ENCODE data around the gene STX10. TPM values are rescaled to one million over a fixed set of nuclear protein-coding genes. Genes with fewer than 3 reads are reported as not detected.

Gene STX10
- total RNA-seq, 1 experiment from 2014 or later, result 56.9 TPM

GRCh38 chr19:13190781-13191540 lies 40.8 kb upstream of the STX10 start (continued):
- no peak for TF ChIP-seq ATF2 (CRISPR knock-in tag; IDR thresholded peaks at IDR 0.05; ENCODE audit: borderline replicate concordance, low read depth)
- TF ChIP-seq ATF3 (CRISPR knock-in tag; conservative IDR thresholded peaks at IDR 0.05), result no peak
- TF ChIP-seq IRF1 (CRISPR knock-in tag; IDR thresholded peaks at IDR 0.05), result no peak
- TF ChIP-seq ZNF138 (CRISPR knock-in tag; conservative IDR thresholded peaks at IDR 0.05), result no peak
- no peak for TF ChIP-seq KAT7 (CRISPR knock-in tag; IDR thresholded peaks at IDR 0.05; ENCODE audit: borderline replicate concordance)

GRCh38 chr19:13189600-13189999 lies 39.4 kb upstream of the STX10 start:
- Mint-ChIP-seq H3K4me1 (peaks cover 4% of the 10 kb centered on the region; the same call in 1 of the 2 replicates), H3K36me3 (no peaks in the 10 kb centered on the region), H3K27me3 (ENCODE audit: low read depth) (no peaks in the 10 kb centered on the region), H3K4me3 (no peak overlapping the region), H3K9me3 (0 out of 2 replicates have a peak, but pooled peaks cover 3% of the 10 kb centered on the region), H3K27ac (no peak overlapping the region; the same call in 1 of the 2 replicates)
- TF ChIP-seq CREM (CRISPR knock-in tag; IDR thresholded peaks at IDR 0.05) (no peak), ERG (CRISPR knock-in tag; IDR thresholded peaks at IDR 0.05) (no peak), EMX1 (CRISPR knock-in tag; IDR thresholded peaks at IDR 0.05) (no peak), MLX (CRISPR knock-in tag; IDR thresholded peaks at IDR 0.05) (no peak), NR3C1 (CRISPR knock-in tag; conservative IDR thresholded peaks at IDR 0.05; ENCODE audit: low read depth) (no peak), OVOL2 (CRISPR knock-in tag; IDR thresholded peaks at IDR 0.05; ENCODE audit: borderline replicate concordance) (no peak), SMAD4 (CRISPR knock-in tag; IDR thresholded peaks at IDR 0.05) (no peak), ZNF532 (CRISPR knock-in tag; IDR thresholded peaks at IDR 0.05; ENCODE audit: borderline replicate concordance) (no peak), USF2 (CRISPR knock-in tag; IDR thresholded peaks at IDR 0.05) (no peak), ATF1 (CRISPR knock-in tag; IDR thresholded peaks at IDR 0.05) (no peak), ZNF317 (CRISPR knock-in tag; IDR thresholded peaks at IDR 0.05; ENCODE audit: borderline replicate concordance, low read depth) (no peak), ZNF671 (CRISPR knock-in tag; IDR thresholded peaks at IDR 0.05) (no peak), ZNF425 (CRISPR knock-in tag; conservative IDR thresholded peaks at IDR 0.05) (no peak), PREB (CRISPR knock-in tag; IDR thresholded peaks at IDR 0.05; ENCODE audit: borderline replicate concordance) (no peak), TEAD4 (CRISPR knock-in tag; IDR thresholded peaks at IDR 0.05) (no peak)
- ATAC-seq (no peak), DNase-seq (ENCODE audit: low spot score) (no peak)
- POLR2A ChIA-PET, result interaction anchor here (0.6 to 0.7 kb wide), 2 partner anchors 43 to 904 kb away, joined by 3 read pairs; no protein-coding TSS in a partner anchor
- CTCF ChIA-PET, result interaction anchor here (0.6 to 1.1 kb wide), 7 partner anchors 25 to 511 kb away, joined by 3 to 5 read pairs (median 4); no protein-coding TSS in a partner anchor

Data from WTC11 (cell line).